Stimulated activated CD4-positive, alpha-beta T cell treated with anti-CD3 and anti-CD28 coated beads, Interleukin-12 subunit alpha, Interleukin-12 subunit beta, amount 100 ng/mL, for 24 hours (primary cell): Measurements from ENCODE around the gene RAD51D.
A peak's percentile ranks its signal among the peaks of the same experiment; 100 is the strongest.
"Not testable (repeated sequence)": the region's sequence is repeated elsewhere in the genome, so short reads cannot be mapped to it uniquely, and the experiment has no call there.

ENCODE experiments used
- DNase-seq, 2 experiments: peaks; one replicate each; pipeline ENCODE4 v3.0.0-alpha.2; 2020; ENCODE audit warnings: low read depth in 2 of 2

RAD51D gene

GRCh38 chr17:35141681-35142466, 22.2 kb upstream of the RAD51D start, which contains the start of gene NLE1:
Gene NLE1, minus strand, starts transcription at chr17:35142303. Its CDS starts 28 bp downstream, at chr17:35142275.
- peak; percentile 83 for DNase-seq

- DNase-seq = no peak
Measured at GRCh38 chr17:35138218-35138617, 18.6 kb upstream of the RAD51D start.

GRCh38 chr17:35135322-35135721, 15.7 kb upstream of the RAD51D start:
- no peak for DNase-seq

DNA sequence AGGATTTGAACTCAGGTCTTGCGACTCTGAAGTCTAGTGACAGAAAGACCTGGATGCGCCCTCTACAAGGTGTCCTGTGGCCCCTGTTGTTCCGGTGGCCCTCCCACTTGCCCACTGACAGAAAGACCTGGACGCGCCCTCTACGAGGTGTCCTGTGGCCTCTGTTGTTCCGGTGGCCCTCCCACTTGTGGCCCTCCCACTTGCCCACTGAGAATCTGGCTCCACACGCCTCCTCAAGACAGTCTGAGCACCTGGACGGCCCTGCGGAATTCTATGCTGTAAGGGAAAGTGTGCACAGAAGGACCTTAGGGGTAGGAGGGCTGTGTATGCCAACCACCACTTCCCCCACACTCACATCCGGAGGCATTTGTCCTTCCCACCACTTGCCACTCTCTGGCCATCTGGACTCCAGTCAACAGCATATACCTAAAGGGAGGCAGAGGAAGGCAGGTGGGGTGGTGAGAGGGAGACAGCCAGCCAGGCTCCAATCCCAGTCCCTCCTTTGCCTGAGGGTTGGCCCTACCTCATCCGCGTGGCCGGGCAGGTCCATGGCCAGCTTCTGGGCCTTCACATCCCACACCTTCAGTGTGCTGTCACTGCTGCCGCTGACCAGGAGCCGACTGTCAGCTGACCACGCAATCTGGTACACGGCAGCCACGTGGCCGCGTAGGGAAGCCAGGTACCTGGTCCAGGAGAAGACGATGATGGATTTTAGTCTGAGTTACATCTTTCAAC, 13.3 kb upstream of the RAD51D start:
- DNase-seq = no peak

- DNase-seq = no peak
Measured at GRCh38 chr17:35132099-35132498, 12.4 kb upstream of the RAD51D start.

- no peak for DNase-seq
Measured at GRCh38 chr17:35130392-35130791, 10.7 kb upstream of the RAD51D start.

- no peak for DNase-seq
Measured at GRCh38 chr17:35129973-35130351, 10.3 kb upstream of the RAD51D start.

GRCh38 chr17:35129154-35129972, 9.7 kb upstream of the RAD51D start:
- no peak for DNase-seq

- no peak for DNase-seq
Measured at GRCh38 chr17:35127751-35128514, 8.3 kb upstream of the RAD51D start.

GRCh38 chr17:35121315-35121714, 1.7 kb upstream of the RAD51D start, which contains the start of gene FNDC8:
Gene FNDC8, plus strand, starts transcription at chr17:35121615. Its CDS starts 79 bp downstream, at chr17:35121694.
- no peak for DNase-seq

GRCh38 chr17:35117984-35118383, 1.7 kb downstream of the RAD51D start:
- no peak for DNase-seq

GRCh38 chr17:35116845-35117244, 2.8 kb downstream of the RAD51D start:
- DNase-seq = no peak

GRCh38 chr17:35110791-35111190, 8.9 kb downstream of the RAD51D start:
- not testable (repeated sequence) for DNase-seq

DNA sequence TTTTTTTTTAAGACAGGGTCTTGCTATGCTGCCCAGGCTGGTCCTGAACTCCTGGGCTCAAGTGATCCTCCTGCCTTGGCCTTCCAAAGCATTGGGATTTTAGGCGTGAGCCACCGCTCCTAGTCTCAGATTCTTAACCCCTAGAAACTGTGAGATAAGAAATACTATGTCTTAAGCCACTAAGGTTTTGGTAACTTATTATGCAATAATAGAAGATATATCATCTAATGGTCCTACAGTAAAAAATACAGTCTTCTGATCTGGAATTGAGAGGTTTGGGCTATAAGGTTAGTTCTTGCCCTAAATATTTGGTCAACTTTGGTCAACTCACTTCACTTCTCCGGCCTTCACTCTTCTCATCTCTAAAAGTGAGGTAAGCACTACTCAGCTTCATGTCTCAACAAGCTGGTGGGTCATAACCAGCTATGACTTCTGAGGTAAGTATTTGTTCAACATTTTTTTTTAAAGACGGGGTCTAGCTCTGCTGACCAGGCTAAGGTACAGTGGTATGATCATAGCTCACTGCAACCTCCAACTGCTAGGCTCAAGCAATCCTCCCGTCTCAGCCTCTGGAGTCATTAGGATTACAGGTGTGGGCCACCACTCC, 14.7 kb downstream of the RAD51D start:
- DNase-seq = no peak

DNA sequence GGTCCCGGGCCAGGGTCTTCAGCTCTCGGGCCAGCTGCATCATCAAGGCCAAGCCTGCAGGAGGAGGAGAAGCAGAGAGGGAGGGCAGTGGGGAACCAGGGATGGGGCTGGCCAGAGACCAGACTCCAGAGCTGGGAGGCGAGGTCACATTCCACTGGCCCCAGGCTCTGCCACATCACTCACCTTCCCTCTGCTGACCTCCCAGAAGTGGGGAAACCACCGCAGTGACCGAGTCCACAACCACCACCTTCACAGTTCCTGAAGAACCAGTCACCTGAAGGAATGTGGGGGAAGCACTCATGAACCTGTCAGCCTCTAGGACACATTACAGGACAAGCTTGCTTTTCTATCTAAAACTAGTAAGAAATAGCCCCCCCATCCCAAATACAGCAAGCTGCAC, 16.4 kb downstream of the RAD51D start:
- DNase-seq = no peak

GRCh38 chr17:35101725-35102124, 17.9 kb downstream of the RAD51D start:
- no peak for DNase-seq

DNA sequence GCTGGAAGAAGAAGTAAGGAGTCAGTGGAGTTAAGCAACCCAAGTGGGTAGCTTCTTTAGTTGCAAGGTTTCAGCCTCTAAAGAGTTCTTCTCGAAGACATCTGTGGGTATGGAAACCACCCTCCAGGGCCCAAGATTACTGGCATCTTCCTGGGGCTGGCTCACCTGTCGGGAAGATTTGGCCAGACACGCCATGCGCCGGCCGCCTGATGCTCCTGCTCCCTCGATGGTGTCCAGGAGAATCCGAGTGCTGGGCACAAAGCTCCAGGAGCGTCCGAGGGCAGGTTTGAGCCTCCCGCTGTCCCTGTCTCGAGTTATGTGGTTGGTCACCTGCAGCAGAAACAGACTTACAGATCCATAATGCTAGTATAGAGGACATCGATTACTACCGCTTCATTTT, 18.6 kb downstream of the RAD51D start:
- no peak for DNase-seq

GRCh38 chr17:35099908-35100307, 19.8 kb downstream of the RAD51D start:
- DNase-seq = no peak

- DNase-seq = no peak
Measured at GRCh38 chr17:35097776-35098175, 21.9 kb downstream of the RAD51D start.

GRCh38 chr17:35095741-35096140, 23.9 kb downstream of the RAD51D start:
- no peak for DNase-seq

- no peak for DNase-seq
Measured at GRCh38 chr17:35094902-35095301, 24.8 kb downstream of the RAD51D start.
